Measurements from ENCODE around the gene CST7. TPM values are rescaled to one million over a fixed set of nuclear protein-coding genes. Genes with fewer than 3 reads are reported as not detected.

The CST7 gene
- polyA plus RNA-seq, 1 of the 3 experiments (the other 2 are of a cell fraction), result 0.07 TPM

GRCh38 chr20:24994470-24995368 lies 45.6 kb downstream of the CST7 start (continued):
- TF ChIP-seq REST (IDR thresholded peaks at IDR 0.05; ENCODE audit: low read depth, low read length) (no peak), SMC3 (IDR thresholded peaks at IDR 0.05; ENCODE audit: low read depth, low read length) (peak; percentile 93), PBX3 (IDR thresholded peaks at IDR 0.05) (peak; percentile 98), EZH2phosphoT487 (IDR thresholded peaks at IDR 0.05; ENCODE audit: borderline replicate concordance, low read depth) (no peak), CHD2 (IDR thresholded peaks at IDR 0.05; ENCODE audit: low read length, partially characterized antibody) (peak; percentile 37), GABPA (IDR thresholded peaks at IDR 0.05; ENCODE audit: low read depth) (no peak), GATA2 (CRISPR knock-in tag; IDR thresholded peaks at IDR 0.05) (no peak)

GRCh38 chr20:24995741-24996448 lies 46.8 kb downstream of the CST7 start:
- peaks cover 13% of the 10 kb centered on the region; the same call in 1 of the 2 replicates for H3K79me2 ChIP-seq (ENCODE audit: insufficient read depth)
- WGBS (ENCODE audit: low lambda C conversion rate), result 76% methylated on average over 9 of the region's 9 CpGs
- peaks cover 11% of the 10 kb centered on the region for H3F3A ChIP-seq (replicated peaks; ENCODE audit: insufficient read depth)
- H3K27ac ChIP-seq (ENCODE audit: low read depth in 2 of 2, low read length in 1 of 2), result no peak overlapping the region
- no peaks in the 10 kb centered on the region; the same call in 1 of the 2 replicates for H3K27me3 ChIP-seq (ENCODE audit: insufficient read depth)
- no peaks in the 10 kb centered on the region for H3K9me3 ChIP-seq
- H2AFZ ChIP-seq (ENCODE audit: low read depth), result no peak overlapping the region
- 0 out of 2 replicates have a peak overlapping the region, but pooled peaks have one; percentile 18 for H3K4me2 ChIP-seq
- H3K9me2 ChIP-seq, result no peaks in the 10 kb centered on the region
- H3K4me3 ChIP-seq (ENCODE audit: low read depth in 2 of 2, low read length in 1 of 2), result no peak overlapping the region
- H4K20me1 ChIP-seq (ENCODE audit: insufficient read depth), result no peaks in the 10 kb centered on the region
- no peak overlapping the region for H3K9ac ChIP-seq
- POLR2A ChIA-PET, result no interaction called here
- CTCF ChIA-PET, result interaction anchor here (0.6 to 4.7 kb wide), 22 partner anchors 8 to 401 kb away, joined by 3 to 48 read pairs (median 4); partner anchors contain the start of gene PYGB
- H3K36me3 ChIP-seq (replicated peaks in 1 of 2; ENCODE audit: control insufficient read depth in 1 of 2, insufficient read depth in 2 of 2, low read length in 1 of 2), result no peaks in the 10 kb centered on the region
- H3K4me1 ChIP-seq (ENCODE audit: control insufficient read depth in 1 of 2, insufficient read depth in 2 of 2, low read depth in 1 of 2, low read length in 1 of 2), result peaks cover 13 to 19% of the 10 kb centered on the region in 2 experiments
- no peak for DNase-seq
- TF ChIP-seq ZBTB33 (IDR thresholded peaks at IDR 0.05; ENCODE audit: borderline replicate concordance, low read depth) (no peak), IRF3 (IDR thresholded peaks at IDR 0.05; ENCODE audit: low read depth, low read length) (no peak), TEAD4 (IDR thresholded peaks at IDR 0.05; ENCODE audit: borderline replicate concordance, insufficient read depth) (no peak), YY1 (IDR thresholded peaks at IDR 0.05; ENCODE audit: low read depth) (no peak), POLR2AphosphoS5 (IDR thresholded peaks at IDR 0.05; ENCODE audit: low read depth, low read length) (no peak), ELF1 (IDR thresholded peaks at IDR 0.05) (no peak), GATA2 (CRISPR knock-in tag; IDR thresholded peaks at IDR 0.05) (no peak), SIN3A (IDR thresholded peaks at IDR 0.05; ENCODE audit: borderline replicate concordance, low read depth, low read length) (no peak), RCOR1 (IDR thresholded peaks at IDR 0.05; ENCODE audit: low read length) (no peak), GABPA (IDR thresholded peaks at IDR 0.05; ENCODE audit: low read depth) (no peak), RAD21 (IDR thresholded peaks at IDR 0.05; ENCODE audit: low read length) (no peak), TCF12 (IDR thresholded peaks at IDR 0.05) (peak; percentile 90), MAX (IDR thresholded peaks at IDR 0.05; ENCODE audit: low read depth) (no peak)
- TF ChIP-seq, protein P1, sequence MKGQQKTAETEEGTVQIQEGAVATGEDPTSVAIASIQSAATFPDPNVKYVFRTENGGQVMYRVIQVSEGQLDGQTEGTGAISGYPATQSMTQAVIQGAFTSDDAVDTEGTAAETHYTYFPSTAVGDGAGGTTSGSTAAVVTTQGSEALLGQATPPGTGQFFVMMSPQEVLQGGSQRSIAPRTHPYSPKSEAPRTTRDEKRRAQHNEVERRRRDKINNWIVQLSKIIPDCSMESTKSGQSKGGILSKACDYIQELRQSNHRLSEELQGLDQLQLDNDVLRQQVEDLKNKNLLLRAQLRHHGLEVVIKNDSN (IDR thresholded peaks at IDR 0.05; ENCODE audit: borderline replicate concordance, low read depth), result no peak

Data from SK-N-SH (cell line).